Measurements from ENCODE around the gene PHACTR1. TPM values are rescaled to one million over a fixed set of nuclear protein-coding genes. Genes with fewer than 3 reads are reported as not detected.
A peak's percentile ranks its signal among the peaks of the same experiment; 100 is the strongest.
"Not testable (repeated sequence)": the region's sequence is repeated elsewhere in the genome, so short reads cannot be mapped to it uniquely, and the experiment has no call there.

The PHACTR1 gene
- total and polyA plus RNA-seq, 12 donors: 0.77 to 16.0 (median 3.5) TPM

GRCh38 chr6:12939314-12939713 lies 222.7 kb downstream of the PHACTR1 start:
- no peak for DNase-seq
- H3K9me3 ChIP-seq (replicated peaks in 1 of 3): no peaks in the 10 kb centered on the region
- no peaks in the 10 kb centered on the region for H3K4me1 ChIP-seq (replicated peaks in 1 of 2)
- no peaks in the 10 kb centered on the region for H3K36me3 ChIP-seq (replicated peaks in 1 of 2)
- no peak for TF ChIP-seq POLR2A (IDR thresholded peaks at IDR 0.05)
- TF ChIP-seq CTCF (IDR thresholded peaks at IDR 0.05): no peak
- H3K27ac ChIP-seq: no peak overlapping the region
- H3K4me3 ChIP-seq: no peak overlapping the region
- WGBS, 4 donors: 69 to 94% (median 72%) methylated on average over 3 of the region's 3 CpGs
- no peaks in the 10 kb centered on the region for H3K27me3 ChIP-seq
- intact Hi-C loops (cut with DNase I): no loop called here

- H3K9me3 ChIP-seq (replicated peaks in 1 of 3): no peaks in the 10 kb centered on the region
- no peak overlapping the region for H3K27ac ChIP-seq
- no peaks in the 10 kb centered on the region for H3K36me3 ChIP-seq (replicated peaks in 1 of 2)
- H3K4me3 ChIP-seq: no peak overlapping the region
- TF ChIP-seq CTCF (IDR thresholded peaks at IDR 0.05) (no peak), POLR2A (IDR thresholded peaks at IDR 0.05) (no peak)
- WGBS, 4 donors: 24 to 29% (median 26%) methylated on average over 8 of the region's 8 CpGs
- intact Hi-C loops (cut with DNase I): no loop called here
- no peaks in the 10 kb centered on the region for H3K4me1 ChIP-seq (replicated peaks in 1 of 2)
- no peaks in the 10 kb centered on the region for H3K27me3 ChIP-seq
- DNase-seq: peak in 6 of 7 donors; percentile 31 to 60 (median 54)
Measured at GRCh38 chr6:12941422-12941821, 224.9 kb downstream of the PHACTR1 start.

DNA sequence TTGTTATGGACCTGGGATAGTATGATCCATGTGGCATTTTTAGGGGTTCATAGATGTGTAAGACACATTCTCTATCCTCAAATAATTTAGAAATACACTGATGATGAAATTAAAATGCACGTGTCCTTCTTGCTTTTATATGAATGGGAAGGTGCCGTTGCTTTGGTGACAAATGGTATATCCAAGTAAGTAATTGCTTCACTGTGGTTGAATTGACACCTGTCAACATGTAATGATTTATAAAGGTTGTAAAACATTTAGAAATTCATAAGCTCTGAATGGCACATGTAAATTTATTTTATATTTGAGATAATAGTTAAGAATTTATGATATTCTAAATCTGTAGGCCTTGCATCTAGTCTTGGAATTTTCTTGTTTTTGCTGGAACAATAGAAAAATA lies 227.0 kb downstream of the PHACTR1 start:
- intact Hi-C loops (cut with DNase I): no loop called here
- WGBS, 4 donors: 81 to 94% (median 89%) methylated on average over 2 of the region's 2 CpGs
- no peak for DNase-seq

GRCh38 chr6:12944001-12944400 lies 227.4 kb downstream of the PHACTR1 start:
- Histone ChIP-seq H3K27ac (no peak overlapping the region), H3K9me3 (replicated peaks in 1 of 3) (no peaks in the 10 kb centered on the region), H3K27me3 (no peaks in the 10 kb centered on the region), H3K4me1 (replicated peaks in 1 of 2) (peaks cover 0 to 4% of the 10 kb centered on the region in 2 donors), H3K4me3 (no peak overlapping the region), H3K36me3 (replicated peaks in 1 of 2) (no peaks in the 10 kb centered on the region)
- intact Hi-C loops (cut with DNase I): no loop called here
- 65 to 76% (median 71%) methylated on average over 2 of the region's 2 CpGs for WGBS, 4 donors
- no peak for TF ChIP-seq CTCF (IDR thresholded peaks at IDR 0.05)
- TF ChIP-seq POLR2A (IDR thresholded peaks at IDR 0.05): no peak
- no peak for DNase-seq

More for the DNA sequence above, 227.0 kb downstream of the PHACTR1 start:
- no peaks in the 10 kb centered on the region for H3K9me3 ChIP-seq (replicated peaks in 1 of 3)
- TF ChIP-seq POLR2A (IDR thresholded peaks at IDR 0.05) (no peak), CTCF (IDR thresholded peaks at IDR 0.05) (no peak)
- no peaks in the 10 kb centered on the region for H3K36me3 ChIP-seq (replicated peaks in 1 of 2)
- H3K27me3 ChIP-seq: no peaks in the 10 kb centered on the region
- peaks cover 0 to 4% of the 10 kb centered on the region in 2 donors for H3K4me1 ChIP-seq (replicated peaks in 1 of 2)
- H3K27ac ChIP-seq: no peak overlapping the region
- no peak overlapping the region for H3K4me3 ChIP-seq

GRCh38 chr6:12944528-12944927 lies 228.0 kb downstream of the PHACTR1 start:
- intact Hi-C loops (cut with DNase I); DNase-seq; H3K9me3 ChIP-seq (replicated peaks in 1 of 3); H3K36me3 ChIP-seq (replicated peaks in 1 of 2); H3K27ac ChIP-seq; H3K27me3 ChIP-seq; H3K4me1 ChIP-seq (replicated peaks in 1 of 2); H3K4me3 ChIP-seq: not testable (repeated sequence)
- 91 to 98% (median 93%) methylated on average over 16 of the region's 16 CpGs for whole genome bisulfite sequencing, 4 donors
